ENCODE results near the gene LSS.

The LSS gene

GRCh38 chr21:46159390-46159789, 69.2 kb downstream of the LSS start:
- no peak for TF ChIP-seq RAD21 (IDR thresholded peaks at IDR 0.05; ENCODE audit: low read depth)
- no peak for TF ChIP-seq EP300 (IDR thresholded peaks at IDR 0.05; ENCODE audit: borderline replicate concordance)
- no peak for TF ChIP-seq TEAD4 (IDR thresholded peaks at IDR 0.05)
- TF ChIP-seq CREB1 (IDR thresholded peaks at IDR 0.05; ENCODE audit: low read depth): no peak

- TF ChIP-seq USF1 (IDR thresholded peaks at IDR 0.05): no peak
- no peak for TF ChIP-seq CEBPB (IDR thresholded peaks at IDR 0.05)
- TF ChIP-seq NFIC (IDR thresholded peaks at IDR 0.05): no peak
- TF ChIP-seq REST (IDR thresholded peaks at IDR 0.05; ENCODE audit: low read depth): no peak
- no peak for TF ChIP-seq YY1 (IDR thresholded peaks at IDR 0.05; ENCODE audit: low read depth)
These were observed 69.8 kb downstream of the LSS start for GRCh38 chr21:46158666-46159300.

GRCh38 chr21:46157987-46158451, 70.6 kb downstream of the LSS start:
- no peak for TF ChIP-seq MAX (IDR thresholded peaks at IDR 0.05)
- TF ChIP-seq YY1 (IDR thresholded peaks at IDR 0.05; ENCODE audit: low read depth): no peak
- no peak for TF ChIP-seq EP300 (IDR thresholded peaks at IDR 0.05; ENCODE audit: borderline replicate concordance)

GRCh38 chr21:46157396-46157986, 71.1 kb downstream of the LSS start:
- TF ChIP-seq TAF1 (IDR thresholded peaks at IDR 0.05; ENCODE audit: low read depth): no peak
- no peak for TF ChIP-seq EGR1 (IDR thresholded peaks at IDR 0.05)
- TF ChIP-seq TCF12 (IDR thresholded peaks at IDR 0.05; ENCODE audit: low read depth): no peak
- TF ChIP-seq ZBTB7A (IDR thresholded peaks at IDR 0.05; ENCODE audit: low read depth): no peak
- TF ChIP-seq TEAD4 (IDR thresholded peaks at IDR 0.05): no peak
- no peak for TF ChIP-seq CEBPB (IDR thresholded peaks at IDR 0.05)
- TF ChIP-seq MAX (IDR thresholded peaks at IDR 0.05): no peak
- no peak for TF ChIP-seq USF1 (IDR thresholded peaks at IDR 0.05)
- TF ChIP-seq YY1 (IDR thresholded peaks at IDR 0.05; ENCODE audit: low read depth): no peak
- TF ChIP-seq EP300 (IDR thresholded peaks at IDR 0.05; ENCODE audit: borderline replicate concordance): no peak
- no peak for TF ChIP-seq CREB1 (IDR thresholded peaks at IDR 0.05; ENCODE audit: low read depth)
- no peak for TF ChIP-seq NFIC (IDR thresholded peaks at IDR 0.05)

- no peak for TF ChIP-seq REST (IDR thresholded peaks at IDR 0.05; ENCODE audit: low read depth)
- no peak for TF ChIP-seq MAX (IDR thresholded peaks at IDR 0.05)
- no peak for TF ChIP-seq YY1 (IDR thresholded peaks at IDR 0.05; ENCODE audit: low read depth)
- no peak for TF ChIP-seq RAD21 (IDR thresholded peaks at IDR 0.05; ENCODE audit: low read depth)
- no peak for TF ChIP-seq TCF12 (IDR thresholded peaks at IDR 0.05; ENCODE audit: low read depth)
- TF ChIP-seq EGR1 (IDR thresholded peaks at IDR 0.05): no peak
- no peak for TF ChIP-seq USF1 (IDR thresholded peaks at IDR 0.05)
- TF ChIP-seq EP300 (IDR thresholded peaks at IDR 0.05; ENCODE audit: borderline replicate concordance): no peak
These were observed 71.9 kb downstream of the LSS start for GRCh38 chr21:46156678-46157077.

- TF ChIP-seq REST (IDR thresholded peaks at IDR 0.05; ENCODE audit: low read depth) (no peak), CREB1 (IDR thresholded peaks at IDR 0.05; ENCODE audit: low read depth) (no peak), TEAD4 (IDR thresholded peaks at IDR 0.05) (no peak), EP300 (IDR thresholded peaks at IDR 0.05; ENCODE audit: borderline replicate concordance) (no peak), NFIC (IDR thresholded peaks at IDR 0.05) (no peak), TCF12 (IDR thresholded peaks at IDR 0.05; ENCODE audit: low read depth) (no peak), EGR1 (IDR thresholded peaks at IDR 0.05) (no peak), FOXM1 (IDR thresholded peaks at IDR 0.05; ENCODE audit: borderline replicate concordance, low read depth) (no peak), MAX (IDR thresholded peaks at IDR 0.05) (no peak), USF1 (IDR thresholded peaks at IDR 0.05) (no peak), TAF1 (IDR thresholded peaks at IDR 0.05; ENCODE audit: low read depth) (no peak), RAD21 (IDR thresholded peaks at IDR 0.05; ENCODE audit: low read depth) (no peak), ZBTB7A (IDR thresholded peaks at IDR 0.05; ENCODE audit: low read depth) (no peak)
These were observed 72.3 kb downstream of the LSS start for GRCh38 chr21:46156378-46156645.
